ENCODE measurements around the gene CACNA2D3. TPM values are rescaled to one million over a fixed set of nuclear protein-coding genes. Genes with fewer than 3 reads are reported as not detected.

The CACNA2D3 gene
- total RNA-seq, 2 donors from 2014 or later: 1.1 to 5.9 TPM

GRCh38 chr3:54427941-54428871 is 305.9 kb downstream of the CACNA2D3 start:
- no peak overlapping the region for H3K4me3 ChIP-seq
- peak; percentile 61 for DNase-seq (ENCODE audit: low spot score)
- intact Hi-C loops (cut with DNase I): loop anchor here (5.0 to 10.0 kb wide), 3 partner anchors 427 to 747 kb away; no protein-coding TSS in a partner anchor
- no peaks in the 10 kb centered on the region for H3K4me1 ChIP-seq (replicated peaks)
- 34% methylated on average over 9 of the region's 9 CpGs for WGBS
- TF ChIP-seq CTCF (IDR thresholded peaks at IDR 0.05) (peak; percentile 29 to 82 (median 68)), POLR2A (IDR thresholded peaks at IDR 0.05) (no peak)
- no peaks in the 10 kb centered on the region for H3K9me3 ChIP-seq
- no peak overlapping the region for H3K27ac ChIP-seq
- H3K36me3 ChIP-seq: no peaks in the 10 kb centered on the region
- no peaks in the 10 kb centered on the region for H3K27me3 ChIP-seq (replicated peaks; ENCODE audit: insufficient read depth)

GRCh38 chr3:54432975-54433374 is 310.6 kb downstream of the CACNA2D3 start:
- intact Hi-C loops (cut with DNase I): no loop called here
- no peak for DNase-seq (ENCODE audit: low spot score)

GRCh38 chr3:54433846-54434245 is 311.5 kb downstream of the CACNA2D3 start:
- intact Hi-C loops (cut with DNase I): no loop called here
- Histone ChIP-seq H3K4me1 (replicated peaks) (no peaks in the 10 kb centered on the region), H3K9me3 (no peaks in the 10 kb centered on the region), H3K4me3 (no peak overlapping the region), H3K36me3 (no peaks in the 10 kb centered on the region), H3K27ac (no peak overlapping the region), H3K27me3 (replicated peaks; ENCODE audit: insufficient read depth) (no peaks in the 10 kb centered on the region)
- TF ChIP-seq POLR2A (IDR thresholded peaks at IDR 0.05) (no peak), CTCF (IDR thresholded peaks at IDR 0.05) (no peak), POLR2AphosphoS5 (IDR thresholded peaks at IDR 0.05) (no peak)
- WGBS: 65% methylated on average over 6 of the region's 6 CpGs
- no peak for DNase-seq (ENCODE audit: low spot score)

More at GRCh38 chr3:54432975-54433374, 310.6 kb downstream of the CACNA2D3 start:
- Histone ChIP-seq H3K4me1 (replicated peaks) (no peaks in the 10 kb centered on the region), H3K27me3 (replicated peaks; ENCODE audit: insufficient read depth) (no peaks in the 10 kb centered on the region), H3K9me3 (no peaks in the 10 kb centered on the region), H3K27ac (no peak overlapping the region), H3K4me3 (no peak overlapping the region), H3K36me3 (no peaks in the 10 kb centered on the region)
- WGBS: 79% methylated on average over 1 of the region's 1 CpG
- no peak for TF ChIP-seq CTCF (IDR thresholded peaks at IDR 0.05)
- TF ChIP-seq POLR2AphosphoS5 (IDR thresholded peaks at IDR 0.05): no peak
- no peak for TF ChIP-seq POLR2A (IDR thresholded peaks at IDR 0.05)

- no peaks in the 10 kb centered on the region for H3K36me3 ChIP-seq
- no peaks in the 10 kb centered on the region for H3K27me3 ChIP-seq (replicated peaks; ENCODE audit: insufficient read depth)
- 89% methylated on average over 2 of the region's 2 CpGs for WGBS
- TF ChIP-seq CTCF (IDR thresholded peaks at IDR 0.05) (no peak), POLR2AphosphoS5 (IDR thresholded peaks at IDR 0.05) (no peak), POLR2A (IDR thresholded peaks at IDR 0.05) (no peak)
- H3K4me3 ChIP-seq: no peak overlapping the region
- H3K4me1 ChIP-seq (replicated peaks): no peaks in the 10 kb centered on the region
- no peak for DNase-seq (ENCODE audit: low spot score)
- H3K9me3 ChIP-seq: no peaks in the 10 kb centered on the region
- intact Hi-C loops (cut with DNase I): no loop called here
- H3K27ac ChIP-seq: no peak overlapping the region
Observed at GRCh38 chr3:54434756-54435155, 312.4 kb downstream of the CACNA2D3 start.

GRCh38 chr3:54437271-54437670 is 314.9 kb downstream of the CACNA2D3 start:
- Histone ChIP-seq H3K4me3 (no peak overlapping the region), H3K9me3 (no peaks in the 10 kb centered on the region), H3K27ac (no peak overlapping the region), H3K27me3 (replicated peaks; ENCODE audit: insufficient read depth) (no peaks in the 10 kb centered on the region), H3K36me3 (no peaks in the 10 kb centered on the region), H3K4me1 (replicated peaks) (no peaks in the 10 kb centered on the region)
- WGBS: 77% methylated on average over 2 of the region's 2 CpGs
- intact Hi-C loops (cut with DNase I): no loop called here
- no peak for DNase-seq (ENCODE audit: low spot score)
- TF ChIP-seq CTCF (IDR thresholded peaks at IDR 0.05) (no peak), POLR2AphosphoS5 (IDR thresholded peaks at IDR 0.05) (no peak), POLR2A (IDR thresholded peaks at IDR 0.05) (no peak)
